CD4-positive, alpha-beta T cell (primary cell): ENCODE measurements around the gene UPB1. TPM values are rescaled to one million over a fixed set of nuclear protein-coding genes. Genes with fewer than 3 reads are reported as not detected.
A peak's percentile ranks its signal among the peaks of the same experiment; 100 is the strongest.

Source experiments
- ATAC-seq: fragments of 200-7000 bp; cut with Tn5 transposase; one replicate; pipeline ENCODE4 v1.10.0; 2022; ENCODE audit warnings: mild to moderate bottlenecking; ENCODE audit not compliant: poor library complexity
- CTCF ChIA-PET: fragments of 350-600 bp; sonication (Branson Sonifier 250); formaldehyde crosslinking; loops from one replicate; lab custom pipeline; 2021; ENCODE audit warnings: antibody characterized with exemption, inconsistent platforms; lab: Charles Lee
- POLR2A ChIA-PET: fragments of 350-600 bp; sonication (Branson Sonifier 250); formaldehyde crosslinking; loops from one replicate; lab custom pipeline; 2021; ENCODE audit warnings: antibody characterized with exemption, inconsistent platforms; lab: Charles Lee
- DNase-seq, 14 experiments: peaks; one replicate each; pipeline ENCODE4 v3.0.0-alpha.2; 2013 to 2020; ENCODE audit warnings: mixed read lengths in 2 of 14
- H3K27ac ChIP-seq, 2 donors: one replicate each; pipeline versions ENCODE4 v1.5.1 to v1.7.0; 2013; ENCODE audit warnings: low read length in 2 of 2, low read depth in 1 of 2, mild to moderate bottlenecking in 1 of 2
- H3K27me3 ChIP-seq, 2 experiments: 1 replicate in 1 of 2; 2 replicates in 1 of 2; pipeline versions ENCODE4 v1.6.1 to v1.7.0; 2013; ENCODE audit warnings: low read length in 2 of 2, control low read depth in 1 of 2, mild to moderate bottlenecking in 1 of 2, moderate library complexity in 1 of 2; ENCODE audit not compliant: insufficient read depth in 2 of 2, control insufficient read depth in 1 of 2
- H3K36me3 ChIP-seq: one replicate; pipeline ENCODE4 v1.6.1; 2013; ENCODE audit warnings: low read length, control low read depth; ENCODE audit not compliant: insufficient read depth
- H3K4me1 ChIP-seq: one replicate; pipeline ENCODE4 v1.6.1; 2013; ENCODE audit warnings: low read length, control low read depth; ENCODE audit not compliant: insufficient read depth
- H3K4me3 ChIP-seq: one replicate; pipeline ENCODE4 v1.5.1; 2013; ENCODE audit warnings: mild to moderate bottlenecking, low read length, moderate library complexity
- H3K9me3 ChIP-seq, 2 experiments: 1 replicate in 1 of 2; 2 replicates in 1 of 2; pipeline versions ENCODE4 v1.6.1 to v1.7.0; 2013; ENCODE audit warnings: low read length in 2 of 2, mild to moderate bottlenecking in 2 of 2, control low read depth in 1 of 2, moderate library complexity in 1 of 2; ENCODE audit not compliant: control insufficient read depth in 1 of 2, insufficient read depth in 1 of 2
- H3K27ac Mint-ChIP-seq: one replicate; pipeline ENCODE4 v1.8.0; 2020; ENCODE audit warnings: mixed read lengths
- H3K27me3 Mint-ChIP-seq: one replicate; pipeline ENCODE4 v1.8.0; 2021; ENCODE audit warnings: mixed read lengths
- H3K36me3 Mint-ChIP-seq: one replicate; pipeline ENCODE4 v1.8.0; 2021; ENCODE audit warnings: low read depth, mixed read lengths
- H3K4me1 Mint-ChIP-seq: one replicate; pipeline ENCODE4 v1.8.0; 2021; ENCODE audit warnings: low read depth, mixed read lengths
- H3K4me3 Mint-ChIP-seq: one replicate; pipeline ENCODE4 v1.8.0; 2020; ENCODE audit warnings: mild to moderate bottlenecking, mixed read lengths
- H3K9me3 Mint-ChIP-seq: one replicate; pipeline ENCODE4 v1.8.0; 2020; ENCODE audit warnings: mixed read lengths
- CTCF ChIP-seq: fragments of 200-600 bp; IDR thresholded peaks from one replicate; pipeline ENCODE4 v1.8.0; 2022; ENCODE audit warnings: antibody characterized with exemption, mild to moderate bottlenecking
- intact Hi-C, 2 experiments: fragments of 100-400 bp; cut with DNase I in 1 of 2; cut with micrococcal nuclease in 1 of 2; formaldehyde crosslinking; loops; one replicate each; pipeline versions ENCODE4 v1.15.1 to v1.9.0; 2023 to 2025; cut with DNase I, micrococcal nuclease
- total RNA-seq, 174 experiments: library from RNA in 2 of 174; stranded (reverse) in 2 of 174; gene quantifications; one replicate each; pipeline ENCODE4 v1.2.3 and lab custom pipeline; 2021 to 2026

The UPB1 gene
- total RNA-seq, 2 experiments from 2014 or later: 2.7 to 3.7 TPM

- no peaks in the 10 kb centered on the region for H3K27me3 ChIP-seq
- peak in 1 of 14 experiments; percentile 23 for DNase-seq
- ChIA-PET POLR2A (no interaction called here), CTCF (interaction anchor here (1.0 kb wide), 1 partner anchor 10 kb away, joined by 3 read pairs; no protein-coding TSS in a partner anchor)
- no peaks in the 10 kb centered on the region for H3K36me3 ChIP-seq
- no peaks in the 10 kb centered on the region for H3K4me1 ChIP-seq
- H3K4me1 Mint-ChIP-seq: no peaks in the 10 kb centered on the region
- no peak for ATAC-seq
- H3K9me3 ChIP-seq: no peaks in the 10 kb centered on the region
- H3K36me3 Mint-ChIP-seq: no peaks in the 10 kb centered on the region
- H3K27me3 Mint-ChIP-seq: no peaks in the 10 kb centered on the region
- TF ChIP-seq CTCF: no peak
- no peak overlapping the region for H3K27ac ChIP-seq
- H3K9me3 Mint-ChIP-seq: peaks cover 2% of the 10 kb centered on the region
- no peak overlapping the region for H3K27ac Mint-ChIP-seq
- intact Hi-C loops: no loop called here
- no peak overlapping the region for H3K4me3 Mint-ChIP-seq
- no peak overlapping the region for H3K4me3 ChIP-seq
Measured at GRCh38 chr22:24474221-24474620, 20.9 kb upstream of the UPB1 start.

GRCh38 chr22:24474649-24475255 lies 20.4 kb upstream of the UPB1 start:
- no peaks in the 10 kb centered on the region for H3K27me3 Mint-ChIP-seq
- ChIA-PET CTCF (interaction anchor here (1.0 kb wide), 1 partner anchor 11 kb away, joined by 3 read pairs; no protein-coding TSS in a partner anchor), POLR2A (no interaction called here)
- no peaks in the 10 kb centered on the region for H3K4me1 Mint-ChIP-seq
- Histone ChIP-seq H3K27ac (no peak overlapping the region), H3K27me3 (no peaks in the 10 kb centered on the region), H3K4me3 (no peak overlapping the region), H3K4me1 (no peaks in the 10 kb centered on the region), H3K36me3 (no peaks in the 10 kb centered on the region), H3K9me3 (no peaks in the 10 kb centered on the region)
- TF ChIP-seq CTCF: no peak
- intact Hi-C loops: no loop called here
- H3K27ac Mint-ChIP-seq: no peak overlapping the region
- H3K36me3 Mint-ChIP-seq: no peaks in the 10 kb centered on the region
- DNase-seq (no peak), ATAC-seq (no peak)
- H3K4me3 Mint-ChIP-seq: no peak overlapping the region
- H3K9me3 Mint-ChIP-seq: peaks cover 2% of the 10 kb centered on the region

DNA sequence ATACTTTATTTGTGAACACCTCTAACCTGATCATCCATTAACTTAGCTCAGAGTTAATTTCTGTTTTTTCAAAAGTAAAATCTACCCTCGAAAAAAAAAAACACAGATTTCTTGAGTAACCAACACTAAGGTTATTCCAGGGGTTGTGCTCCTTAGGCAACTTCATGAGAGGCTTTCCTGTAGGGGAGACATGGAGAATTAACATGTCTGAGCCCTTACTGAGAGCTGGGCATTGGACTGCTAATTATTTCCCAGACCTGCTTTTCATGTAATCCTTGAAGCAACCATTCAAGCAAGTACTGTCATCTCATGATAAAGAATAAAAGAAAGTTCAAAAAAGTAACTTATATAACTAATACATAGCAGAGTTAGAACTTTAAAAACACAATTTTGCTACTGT lies 13.5 kb upstream of the UPB1 start:
- ChIA-PET CTCF (no interaction called here), POLR2A (interaction anchor here (1.4 kb wide), 1 partner anchor 54 kb away, joined by 6 read pairs; the partner anchor contains the start of gene ADORA2A)
- Mint-ChIP-seq H3K36me3 (no peaks in the 10 kb centered on the region), H3K4me3 (no peak overlapping the region), H3K4me1 (no peaks in the 10 kb centered on the region), H3K27ac (no peak overlapping the region), H3K27me3 (no peaks in the 10 kb centered on the region), H3K9me3 (peaks cover 2% of the 10 kb centered on the region)
- intact Hi-C loops: no loop called here
- ATAC-seq (no peak), DNase-seq (no peak)
- H3K4me1 ChIP-seq: no peaks in the 10 kb centered on the region
- TF ChIP-seq CTCF: no peak
- H3K36me3 ChIP-seq: no peaks in the 10 kb centered on the region
- H3K27ac ChIP-seq: no peak overlapping the region
- no peaks in the 10 kb centered on the region for H3K9me3 ChIP-seq
- no peak overlapping the region for H3K4me3 ChIP-seq
- H3K27me3 ChIP-seq: no peaks in the 10 kb centered on the region
